PFSK-1 (cell line): ENCODE data around the gene MYCN.

Experiments
- POLR2AphosphoS5 ChIP-seq: IDR thresholded peaks from 2 replicates; pipeline ENCODE4 v1.6.1; 2012; ENCODE audit warnings: low read depth, mild to moderate bottlenecking, control low read depth, low read length, moderate library complexity
- SIN3A ChIP-seq: IDR thresholded peaks from 2 replicates; pipeline ENCODE4 v1.6.1; 2012; ENCODE audit warnings: mild to moderate bottlenecking, low read length, moderate library complexity, borderline replicate concordance; ENCODE audit not compliant: insufficient read depth
- TF ChIP-seq, protein P1 (sequence below), 2 experiments: IDR thresholded peaks; 2 replicates each; pipeline versions ENCODE4 v1.6.1 to v1.8.0; 2011 to 2012; ENCODE audit warnings: low read depth in 2 of 2, low read length in 2 of 2, control low read depth in 1 of 2, inconsistent platforms in 1 of 2, mild to moderate bottlenecking in 1 of 2, moderate library complexity in 1 of 2; ENCODE audit not compliant: insufficient read depth in 1 of 2

- TF ChIP-seq POLR2AphosphoS5, result no peak
- TF ChIP-seq SIN3A, result no peak
- TF ChIP-seq, protein P1, sequence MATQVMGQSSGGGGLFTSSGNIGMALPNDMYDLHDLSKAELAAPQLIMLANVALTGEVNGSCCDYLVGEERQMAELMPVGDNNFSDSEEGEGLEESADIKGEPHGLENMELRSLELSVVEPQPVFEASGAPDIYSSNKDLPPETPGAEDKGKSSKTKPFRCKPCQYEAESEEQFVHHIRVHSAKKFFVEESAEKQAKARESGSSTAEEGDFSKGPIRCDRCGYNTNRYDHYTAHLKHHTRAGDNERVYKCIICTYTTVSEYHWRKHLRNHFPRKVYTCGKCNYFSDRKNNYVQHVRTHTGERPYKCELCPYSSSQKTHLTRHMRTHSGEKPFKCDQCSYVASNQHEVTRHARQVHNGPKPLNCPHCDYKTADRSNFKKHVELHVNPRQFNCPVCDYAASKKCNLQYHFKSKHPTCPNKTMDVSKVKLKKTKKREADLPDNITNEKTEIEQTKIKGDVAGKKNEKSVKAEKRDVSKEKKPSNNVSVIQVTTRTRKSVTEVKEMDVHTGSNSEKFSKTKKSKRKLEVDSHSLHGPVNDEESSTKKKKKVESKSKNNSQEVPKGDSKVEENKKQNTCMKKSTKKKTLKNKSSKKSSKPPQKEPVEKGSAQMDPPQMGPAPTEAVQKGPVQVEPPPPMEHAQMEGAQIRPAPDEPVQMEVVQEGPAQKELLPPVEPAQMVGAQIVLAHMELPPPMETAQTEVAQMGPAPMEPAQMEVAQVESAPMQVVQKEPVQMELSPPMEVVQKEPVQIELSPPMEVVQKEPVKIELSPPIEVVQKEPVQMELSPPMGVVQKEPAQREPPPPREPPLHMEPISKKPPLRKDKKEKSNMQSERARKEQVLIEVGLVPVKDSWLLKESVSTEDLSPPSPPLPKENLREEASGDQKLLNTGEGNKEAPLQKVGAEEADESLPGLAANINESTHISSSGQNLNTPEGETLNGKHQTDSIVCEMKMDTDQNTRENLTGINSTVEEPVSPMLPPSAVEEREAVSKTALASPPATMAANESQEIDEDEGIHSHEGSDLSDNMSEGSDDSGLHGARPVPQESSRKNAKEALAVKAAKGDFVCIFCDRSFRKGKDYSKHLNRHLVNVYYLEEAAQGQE (IDR thresholded peaks at IDR 0.05; ENCODE audit: insufficient read depth in 1 of 2, low read depth in 2 of 2, low read length in 2 of 2), result no peak
Measured at GRCh38 chr2:15990151-15991101, 50.1 kb downstream of the MYCN start.
